Measurements from ENCODE around the gene GUCY1A2.

Gene GUCY1A2

DNA sequence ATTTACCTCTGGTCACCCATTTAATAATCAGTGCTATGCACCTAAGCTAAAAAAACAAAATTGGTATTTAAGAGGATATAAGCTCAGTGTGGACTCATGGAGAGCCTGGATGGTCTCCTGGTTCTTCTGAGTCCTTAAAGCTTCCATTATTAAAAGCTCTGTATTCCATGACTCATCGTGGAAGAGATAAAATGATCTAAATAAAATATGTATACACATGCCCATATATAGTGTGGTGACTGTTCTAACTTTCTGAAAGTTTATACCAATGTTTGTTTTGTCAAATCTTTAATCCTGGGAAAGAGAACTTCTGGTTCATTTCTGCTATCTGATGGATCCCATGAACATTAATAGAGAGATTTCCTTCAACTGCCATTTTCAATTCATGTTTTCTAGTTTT is 375.9 kb downstream of the GUCY1A2 start:
- no peak for DNase-seq (ENCODE audit: low spot score)

GRCh38 chr11:106632283-106632682 is 386.0 kb downstream of the GUCY1A2 start:
- DNase-seq (ENCODE audit: low spot score), result no peak

DNA sequence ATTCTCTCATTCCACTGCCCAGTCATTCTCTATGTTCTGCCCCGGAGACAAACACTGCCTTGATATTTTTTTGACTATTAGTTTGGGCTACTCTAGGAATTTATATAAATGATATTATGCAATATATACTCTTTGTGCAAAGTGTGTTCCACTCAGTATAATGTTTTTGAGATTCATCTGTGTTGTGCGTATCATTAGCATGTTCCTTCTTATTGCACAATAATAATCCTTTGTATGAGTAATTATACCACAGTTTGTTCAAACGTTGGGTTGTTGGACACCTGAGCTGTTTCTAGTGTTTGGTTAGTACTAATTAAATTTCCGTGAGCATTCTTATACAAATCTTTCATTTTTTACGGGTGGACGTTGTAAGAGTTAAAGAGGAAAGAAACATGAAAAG is 390.6 kb downstream of the GUCY1A2 start:
- DNase-seq (ENCODE audit: low spot score), result no peak

DNA sequence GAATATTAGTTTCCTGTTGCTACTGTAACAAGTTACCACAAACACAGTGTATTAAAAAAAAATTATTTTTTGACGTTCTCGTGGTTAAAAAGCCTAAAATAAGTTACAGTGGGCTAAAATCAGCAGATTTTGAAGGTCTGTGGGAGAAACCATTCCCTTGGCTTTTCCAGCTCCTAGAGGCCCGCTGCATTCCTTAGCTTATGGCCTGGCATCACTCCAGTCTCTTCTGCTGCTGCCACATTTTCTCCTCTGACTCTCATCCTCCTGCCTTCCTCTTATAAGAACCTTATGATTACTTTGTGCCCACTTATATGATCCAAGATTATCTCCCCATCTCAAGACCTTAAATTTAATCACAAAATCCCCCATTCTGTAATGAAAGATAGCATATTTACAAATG is 392.7 kb downstream of the GUCY1A2 start:
- no peak for DNase-seq (ENCODE audit: low spot score)

DNA sequence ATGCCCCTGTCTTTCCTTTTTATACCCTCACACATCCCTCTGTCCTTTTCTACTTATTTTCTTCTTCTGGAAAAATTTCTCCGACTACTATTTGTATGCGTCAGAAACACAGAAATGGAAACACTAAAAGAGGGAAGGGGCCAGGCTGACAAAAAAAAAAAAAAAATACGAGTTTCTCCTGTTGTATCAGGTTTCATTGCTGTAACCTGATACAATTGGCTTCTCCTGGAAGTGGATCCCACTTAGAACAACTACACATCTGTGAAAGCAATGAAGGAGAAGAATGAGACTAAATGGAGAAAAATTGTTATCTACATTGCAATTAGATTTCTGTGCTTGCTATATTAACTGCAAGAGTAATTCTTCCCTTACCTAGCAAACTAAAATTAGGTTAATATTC is 393.9 kb downstream of the GUCY1A2 start:
- DNase-seq (ENCODE audit: low spot score), result no peak

Measured in kidney tubule cell (primary cell).